Liver (tissue), 9 donors: ENCODE results near the gene PSMG4. TPM values are rescaled to one million over a fixed set of nuclear protein-coding genes. Genes with fewer than 3 reads are reported as not detected.

Source experiments
- DNase-seq: peaks from one replicate; pipeline ENCODE4 v3.0.0-alpha.2; 2017; ENCODE audit warnings: low spot score
- H3K27ac ChIP-seq, 2 donors: one replicate each; pipeline ENCODE4 v1.7.0; 2013; ENCODE audit warnings: inconsistent platforms in 2 of 2, low read length in 2 of 2, control low read depth in 1 of 2, low read depth in 1 of 2, mild to moderate bottlenecking in 1 of 2
- H3K27me3 ChIP-seq, 4 donors: one replicate each; pipeline versions ENCODE4 v1.6.1 to v1.7.0; 2013; ENCODE audit warnings: low read length in 3 of 4, inconsistent platforms in 1 of 4, mild to moderate bottlenecking in 1 of 4, moderate library complexity in 1 of 4; ENCODE audit not compliant: control insufficient read depth in 4 of 4, insufficient read depth in 4 of 4
- H3K36me3 ChIP-seq, 4 donors: one replicate each; pipeline versions ENCODE4 v1.6.1 to v1.7.0; 2013; ENCODE audit warnings: low read length in 3 of 4, mild to moderate bottlenecking in 3 of 4, low read depth in 1 of 4, moderate library complexity in 1 of 4; ENCODE audit not compliant: control insufficient read depth in 4 of 4, insufficient read depth in 3 of 4
- H3K4me1 ChIP-seq, 4 donors: one replicate each; pipeline versions ENCODE4 v1.6.1 to v1.7.0; 2013; ENCODE audit warnings: low read length in 3 of 4, mild to moderate bottlenecking in 3 of 4, moderate library complexity in 1 of 4; ENCODE audit not compliant: control insufficient read depth in 4 of 4, insufficient read depth in 4 of 4
- H3K4me3 ChIP-seq, 3 donors: one replicate each; pipeline versions ENCODE4 v1.6.1 to v1.7.0; 2013; ENCODE audit warnings: low read length in 3 of 3, control low read depth in 1 of 3, low read depth in 1 of 3, mild to moderate bottlenecking in 1 of 3
- H3K9ac ChIP-seq, 2 donors: one replicate each; pipeline ENCODE4 v1.7.0; 2013; ENCODE audit warnings: low read length in 2 of 2, mild to moderate bottlenecking in 2 of 2, moderate library complexity in 2 of 2, control low read depth in 1 of 2, low read depth in 1 of 2
- H3K9me3 ChIP-seq, 4 donors: one replicate each; pipeline versions ENCODE4 v1.6.1 to v1.7.0; 2013; ENCODE audit warnings: low read length in 3 of 4; ENCODE audit not compliant: control insufficient read depth in 4 of 4
- ATF3 ChIP-seq: IDR thresholded peaks from 2 replicates; pipeline ENCODE4 v1.6.1; 2016; ENCODE audit warnings: antibody characterized with exemption
- CTCF ChIP-seq: fragments of 150-350 bp; IDR thresholded peaks from 2 replicates; pipeline ENCODE4 v1.5.1; 2017; ENCODE audit warnings: improper control_type of control experiment, low read depth, low read length; ENCODE audit not compliant: missing input control
- EGR1 ChIP-seq, 2 donors: IDR thresholded peaks; 2 replicates each; pipeline ENCODE4 v1.6.1; 2016 to 2018; ENCODE audit warnings: antibody characterized with exemption in 2 of 2, low read depth in 2 of 2
- GABPA ChIP-seq, 2 donors: IDR thresholded peaks in 1 of 2; conservative IDR thresholded peaks in 1 of 2; 2 replicates each; pipeline ENCODE4 v1.6.1; 2016; ENCODE audit warnings: antibody characterized with exemption in 2 of 2, mild to moderate bottlenecking in 1 of 2, moderate library complexity in 1 of 2
- HNF4A ChIP-seq, 2 donors: conservative IDR thresholded peaks; 2 replicates each; pipeline ENCODE4 v1.6.1; 2016; ENCODE audit warnings: antibody characterized with exemption in 2 of 2, mild to moderate bottlenecking in 2 of 2
- HNF4G ChIP-seq: IDR thresholded peaks from 2 replicates; pipeline ENCODE4 v1.6.1; 2016; ENCODE audit warnings: antibody characterized with exemption
- JUND ChIP-seq, 2 donors: IDR thresholded peaks; 2 replicates each; pipeline ENCODE4 v1.6.1; 2016; ENCODE audit warnings: antibody characterized with exemption in 2 of 2
- NR2F2 ChIP-seq: IDR thresholded peaks from 2 replicates; pipeline ENCODE4 v1.6.1; 2016; ENCODE audit warnings: antibody characterized with exemption
- REST ChIP-seq: IDR thresholded peaks from 2 replicates; pipeline ENCODE4 v1.6.1; 2016; ENCODE audit warnings: antibody characterized with exemption, mild to moderate bottlenecking
- TAF1 ChIP-seq: conservative IDR thresholded peaks from 2 replicates; pipeline ENCODE4 v1.6.1; 2016; ENCODE audit warnings: antibody characterized with exemption, mild to moderate bottlenecking
- YY1 ChIP-seq: IDR thresholded peaks from 2 replicates; pipeline ENCODE4 v1.6.1; 2016; ENCODE audit warnings: antibody characterized with exemption, mild to moderate bottlenecking
- WGBS: extraction: QIAGEN DNeasy Blood & Tissue Kit; methylation state at CpG from one replicate; pipeline ENCODE4 v1.1.7; 2013; 5-methylcytosine and 5-hydroxymethylcytosine counted together
- polyA plus RNA-seq, 2 donors: library from polyadenylated mRNA; stranded (reverse) in 1 of 2; unstranded in 1 of 2; fragments of 200-250 nt in 1 of 2; fragments of >200 nt in 1 of 2; fragmentation: Nextera tagmentation in 1 of 2; extraction: Ambion mirVana in 1 of 2; gene quantifications; one replicate each; pipeline versions ENCODE4 v1.2.1 to v1.2.3, GENCODE V29; 2013 to 2015
- total RNA-seq, 2 donors: library from RNA; depleted of rRNA; stranded (reverse); fragments of >200 nt; gene quantifications; one replicate each; pipeline ENCODE4 v1.2.3, GENCODE V29; 2014
- TF ChIP-seq, protein P1 (sequence below): IDR thresholded peaks from 2 replicates; pipeline ENCODE4 v1.6.1; 2016; ENCODE audit warnings: antibody characterized with exemption
- donor health status: healthy.
- donor health status: healthy.
- donor health status: healthy.
- donor health status: healthy.
- donor health status: healthy.

The PSMG4 gene
- total and polyA plus RNA-seq, 4 donors, result 10.7 to 28.5 (median 15.1) TPM

GRCh38 chr6:3214898-3215297, 43.8 kb upstream of the PSMG4 start:
- H3K9ac ChIP-seq, result no peak overlapping the region
- no peaks in the 10 kb centered on the region for H3K9me3 ChIP-seq
- H3K4me1 ChIP-seq, result no peaks in the 10 kb centered on the region
- WGBS, result 67% methylated on average over 3 of the region's 3 CpGs
- H3K27me3 ChIP-seq, result peaks cover 0 to 5% (median 0%) of the 10 kb centered on the region in 4 donors
- TF ChIP-seq EGR1 (IDR thresholded peaks at IDR 0.05; ENCODE audit: low read depth in 2 of 2), result no peak
- no peak for TF ChIP-seq ATF3
- TF ChIP-seq CTCF, result no peak
- TF ChIP-seq REST, result no peak
- no peak overlapping the region for H3K27ac ChIP-seq
- peaks cover 0 to 2% (median 0%) of the 10 kb centered on the region in 4 donors for H3K36me3 ChIP-seq
- H3K4me3 ChIP-seq, result no peak overlapping the region
- DNase-seq, result no peak

DNA sequence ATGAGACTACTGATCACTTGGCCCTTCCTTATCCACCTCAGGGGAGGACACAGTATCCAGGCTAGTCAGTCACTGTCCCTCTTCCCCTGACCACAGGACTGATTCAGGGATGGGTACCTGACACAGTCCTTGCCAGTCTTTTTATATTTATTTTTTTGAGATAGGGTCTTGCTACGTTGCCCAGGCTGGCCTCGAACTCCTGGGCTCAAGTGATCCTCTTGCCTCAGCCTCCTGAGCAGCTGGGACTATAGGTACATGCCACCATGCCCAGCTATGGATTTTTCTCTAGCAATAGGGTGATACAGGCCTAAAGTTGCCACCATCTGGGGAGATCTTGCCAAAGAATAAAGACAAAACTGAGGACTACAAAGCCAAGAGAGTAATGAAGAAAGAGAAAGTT, 41.5 kb upstream of the PSMG4 start:
- Histone ChIP-seq H3K4me1 (no peaks in the 10 kb centered on the region), H3K4me3 (no peak overlapping the region), H3K9me3 (no peaks in the 10 kb centered on the region), H3K9ac (no peak overlapping the region), H3K36me3 (peaks cover 0 to 2% (median 0%) of the 10 kb centered on the region in 4 donors), H3K27ac (no peak overlapping the region), H3K27me3 (peaks cover 0 to 5% (median 0%) of the 10 kb centered on the region in 4 donors)
- 85% methylated on average over 2 of the region's 2 CpGs for WGBS
- DNase-seq, result no peak
- TF ChIP-seq GABPA (IDR thresholded peaks at IDR 0.05 in 1 of 2, conservative IDR thresholded peaks at IDR 0.05 in 1 of 2) (no peak), TAF1 (no peak), HNF4A (conservative IDR thresholded peaks at IDR 0.05) (no peak), REST (no peak), CTCF (no peak), EGR1 (IDR thresholded peaks at IDR 0.05; ENCODE audit: low read depth in 2 of 2) (no peak), ATF3 (no peak), JUND (IDR thresholded peaks at IDR 0.05) (no peak), YY1 (no peak), NR2F2 (no peak), HNF4G (no peak)
- TF ChIP-seq, protein P1, sequence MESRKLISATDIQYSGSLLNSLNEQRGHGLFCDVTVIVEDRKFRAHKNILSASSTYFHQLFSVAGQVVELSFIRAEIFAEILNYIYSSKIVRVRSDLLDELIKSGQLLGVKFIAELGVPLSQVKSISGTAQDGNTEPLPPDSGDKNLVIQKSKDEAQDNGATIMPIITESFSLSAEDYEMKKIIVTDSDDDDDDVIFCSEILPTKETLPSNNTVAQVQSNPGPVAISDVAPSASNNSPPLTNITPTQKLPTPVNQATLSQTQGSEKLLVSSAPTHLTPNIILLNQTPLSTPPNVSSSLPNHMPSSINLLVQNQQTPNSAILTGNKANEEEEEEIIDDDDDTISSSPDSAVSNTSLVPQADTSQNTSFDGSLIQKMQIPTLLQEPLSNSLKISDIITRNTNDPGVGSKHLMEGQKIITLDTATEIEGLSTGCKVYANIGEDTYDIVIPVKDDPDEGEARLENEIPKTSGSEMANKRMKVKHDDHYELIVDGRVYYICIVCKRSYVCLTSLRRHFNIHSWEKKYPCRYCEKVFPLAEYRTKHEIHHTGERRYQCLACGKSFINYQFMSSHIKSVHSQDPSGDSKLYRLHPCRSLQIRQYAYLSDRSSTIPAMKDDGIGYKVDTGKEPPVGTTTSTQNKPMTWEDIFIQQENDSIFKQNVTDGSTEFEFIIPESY, result no peak
